Right atrium auricular region (tissue), 2 donors: ENCODE data around the gene EFCAB6. TPM values are rescaled to one million over a fixed set of nuclear protein-coding genes. Genes with fewer than 3 reads are reported as not detected.

Experiments
- DNase-seq: peaks from one replicate; pipeline ENCODE4 v3.0.0-alpha.2; 2019; ENCODE audit warnings: low spot score
- H3K27ac ChIP-seq, 2 donors: fragments of 200-600 bp; sonication (generic); 1 replicate in 1 of 2; 2 replicates in 1 of 2; pipeline ENCODE4 v1.5.1; 2016 to 2019
- H3K27me3 ChIP-seq, 2 donors: fragments of 200-600 bp; sonication (generic); one replicate each; pipeline versions ENCODE4 v1.5.1 to v1.6.0; 2017 to 2019
- H3K36me3 ChIP-seq: fragments of 200-600 bp; sonication (generic); one replicate; pipeline ENCODE4 v1.5.1; 2016
- H3K4me1 ChIP-seq, 2 donors: fragments of 200-600 bp; sonication (generic); one replicate each; pipeline versions ENCODE4 v1.5.1 to v1.6.0; 2017 to 2019
- H3K4me3 ChIP-seq, 2 donors: fragments of 200-600 bp; sonication (generic); 1 replicate in 1 of 2; 2 replicates in 1 of 2; pipeline ENCODE4 v1.5.1; 2017 to 2019; ENCODE audit warnings: mild to moderate bottlenecking in 1 of 2, moderate library complexity in 1 of 2
- H3K9me3 ChIP-seq, 2 donors: fragments of 200-600 bp; sonication (generic); one replicate each; pipeline ENCODE4 v1.5.1; 2019
- CTCF ChIP-seq, 2 donors: fragments of 200-600 bp; sonication (generic); IDR thresholded peaks; one replicate each; pipeline ENCODE4 v1.5.1; 2019; ENCODE audit warnings: antibody characterized with exemption in 2 of 2
- total RNA-seq, 2 donors: library from RNA; depleted of rRNA; stranded (reverse); fragments of >200 nt; gene quantifications; one replicate each; pipeline ENCODE4 v1.1.0, GENCODE V29; 2016

EFCAB6 gene
- total RNA-seq, 2 donors from 2014 or later, result 1.5 TPM

GRCh38 chr22:43567691-43568324, 244.3 kb downstream of the EFCAB6 start:
- no peak overlapping the region for H3K27ac ChIP-seq
- DNase-seq, result no peak
- H3K9me3 ChIP-seq, result no peaks in the 10 kb centered on the region
- no peaks in the 10 kb centered on the region for H3K27me3 ChIP-seq
- H3K4me3 ChIP-seq, result no peak overlapping the region
- H3K36me3 ChIP-seq, result no peaks in the 10 kb centered on the region
- H3K4me1 ChIP-seq, result no peaks in the 10 kb centered on the region
- no peak for TF ChIP-seq CTCF (IDR thresholded peaks at IDR 0.05)

GRCh38 chr22:43566561-43567332, 245.4 kb downstream of the EFCAB6 start:
- no peaks in the 10 kb centered on the region for H3K9me3 ChIP-seq
- no peaks in the 10 kb centered on the region for H3K4me1 ChIP-seq
- no peak for DNase-seq
- H3K27ac ChIP-seq, result no peak overlapping the region
- no peak for TF ChIP-seq CTCF (IDR thresholded peaks at IDR 0.05)
- H3K4me3 ChIP-seq, result no peak overlapping the region
- no peaks in the 10 kb centered on the region for H3K27me3 ChIP-seq
- H3K36me3 ChIP-seq, result no peaks in the 10 kb centered on the region

GRCh38 chr22:43566021-43566420, 246.1 kb downstream of the EFCAB6 start:
- H3K27ac ChIP-seq, result no peak overlapping the region
- no peak for TF ChIP-seq CTCF (IDR thresholded peaks at IDR 0.05)
- no peak overlapping the region for H3K4me3 ChIP-seq
- no peaks in the 10 kb centered on the region for H3K36me3 ChIP-seq
- H3K9me3 ChIP-seq, result no peaks in the 10 kb centered on the region
- no peak for DNase-seq
- no peaks in the 10 kb centered on the region for H3K4me1 ChIP-seq
- H3K27me3 ChIP-seq, result no peaks in the 10 kb centered on the region

- Histone ChIP-seq H3K36me3 (no peaks in the 10 kb centered on the region), H3K27me3 (no peaks in the 10 kb centered on the region), H3K27ac (no peak overlapping the region), H3K4me1 (no peaks in the 10 kb centered on the region), H3K4me3 (no peak overlapping the region), H3K9me3 (no peaks in the 10 kb centered on the region)
- no peak for DNase-seq
- TF ChIP-seq CTCF (IDR thresholded peaks at IDR 0.05), result no peak
Observed at GRCh38 chr22:43564859-43565258, 247.2 kb downstream of the EFCAB6 start.

GRCh38 chr22:43563571-43563970, 248.5 kb downstream of the EFCAB6 start:
- H3K9me3 ChIP-seq, result no peaks in the 10 kb centered on the region
- no peaks in the 10 kb centered on the region for H3K36me3 ChIP-seq
- H3K27ac ChIP-seq, result no peak overlapping the region
- no peak for TF ChIP-seq CTCF (IDR thresholded peaks at IDR 0.05)
- no peaks in the 10 kb centered on the region for H3K4me1 ChIP-seq
- no peaks in the 10 kb centered on the region for H3K27me3 ChIP-seq
- no peak overlapping the region for H3K4me3 ChIP-seq
- no peak for DNase-seq
